Right renal cortex interstitium (tissue), 3 donors: Measurements from ENCODE around the gene INPP5A. TPM values are rescaled to one million over a fixed set of nuclear protein-coding genes. Genes with fewer than 3 reads are reported as not detected.
"Not testable (repeated sequence)": the region's sequence is repeated elsewhere in the genome, so short reads cannot be mapped to it uniquely, and the experiment has no call there.

ENCODE experiments used
- DNase-seq, 3 donors: peaks; one replicate each; pipeline ENCODE4 v3.0.0-alpha.2; 2013; ENCODE audit warnings: low read depth in 3 of 3, low spot score in 2 of 3
- polyA plus RNA-seq, 3 donors: library from polyadenylated mRNA; unstranded; fragments of 120-200 nt; gene quantifications; one replicate each; pipeline ENCODE4 v1.2.1, GENCODE V29; 2013; ENCODE audit not compliant: insufficient read length in 3 of 3

Gene INPP5A
- polyA plus RNA-seq, 3 donors = 35.1 to 36.4 (median 35.4) TPM

DNA sequence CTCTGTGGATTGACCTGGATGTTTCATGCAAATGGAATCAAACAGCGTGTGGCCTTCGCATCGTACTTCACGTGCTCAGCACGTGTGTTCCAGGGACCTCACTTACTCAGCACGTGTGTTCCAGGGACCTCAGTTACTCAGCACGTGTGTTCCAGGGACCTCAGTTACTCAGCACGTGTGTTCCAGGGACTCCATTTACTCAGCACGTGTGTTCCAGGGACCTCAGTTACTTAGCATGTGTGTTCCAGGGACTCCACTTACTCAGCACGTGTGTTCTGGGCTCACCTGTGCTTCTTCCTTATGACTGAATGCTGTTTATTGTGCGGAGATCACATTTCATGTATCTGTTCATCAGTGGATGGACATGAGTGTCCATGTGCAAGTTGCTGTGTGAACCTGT lies 22.0 kb downstream of the INPP5A start:
- no peak for DNase-seq

DNA sequence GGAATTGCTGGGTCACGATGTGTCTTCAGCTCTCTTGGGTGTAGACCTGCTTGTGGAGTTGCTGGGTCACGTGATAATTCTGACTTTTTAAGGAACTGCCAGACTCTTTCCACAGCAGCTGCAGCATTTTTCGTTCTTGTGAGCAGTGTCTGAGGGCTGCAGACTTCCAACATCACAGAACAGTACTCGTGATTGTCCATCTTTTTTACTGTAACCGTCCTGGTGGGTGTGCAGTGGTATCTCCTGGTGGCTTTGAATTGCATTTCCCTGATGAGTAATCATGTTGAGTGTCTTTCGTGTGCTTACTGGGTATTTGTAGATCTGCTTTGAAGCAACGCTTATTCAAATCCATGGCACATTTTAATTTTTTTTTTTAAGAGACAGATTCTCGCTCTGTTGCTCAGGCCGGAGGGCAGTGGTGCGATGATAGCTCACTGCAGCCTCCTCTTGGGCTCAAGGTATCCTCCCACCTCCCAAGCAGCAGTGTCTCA lies 22.7 kb downstream of the INPP5A start:
- DNase-seq = no peak

DNA sequence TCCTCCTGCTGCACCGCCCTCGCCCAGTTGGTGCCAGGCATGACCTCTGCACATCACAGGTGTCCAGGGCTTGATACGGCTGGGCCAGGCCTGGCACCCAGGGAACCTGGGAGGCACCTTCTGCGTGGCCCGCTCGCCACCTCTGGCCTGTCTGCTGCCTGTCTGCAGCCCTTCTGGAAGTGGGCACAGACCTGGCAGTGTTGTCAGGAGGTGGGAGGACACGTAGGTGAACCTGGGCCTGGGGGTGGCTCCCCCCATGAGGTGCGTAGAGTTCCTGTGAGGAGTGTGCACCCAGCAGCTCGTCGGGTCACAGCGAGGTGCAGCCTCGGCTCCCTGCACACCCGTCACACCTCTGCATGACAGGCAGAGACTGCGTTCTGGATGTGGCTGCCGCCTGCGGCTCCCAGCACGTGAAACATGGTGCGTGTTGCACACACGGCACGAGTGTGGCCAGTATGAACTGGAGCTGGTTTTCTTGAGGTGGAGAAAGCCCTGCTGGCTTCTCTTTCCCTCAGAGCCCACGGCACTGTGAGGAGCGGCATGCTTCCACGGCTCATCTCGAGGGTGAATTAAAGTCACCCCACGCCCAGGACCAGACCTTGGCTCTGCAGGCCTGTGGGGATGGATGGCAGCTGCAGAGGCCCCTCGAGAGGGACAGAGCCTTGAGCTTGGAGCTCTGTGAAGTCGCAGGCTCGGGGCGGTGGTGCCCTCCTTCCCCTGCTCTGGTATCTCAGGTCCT lies 24.8 kb downstream of the INPP5A start:
- DNase-seq = no peak

DNA sequence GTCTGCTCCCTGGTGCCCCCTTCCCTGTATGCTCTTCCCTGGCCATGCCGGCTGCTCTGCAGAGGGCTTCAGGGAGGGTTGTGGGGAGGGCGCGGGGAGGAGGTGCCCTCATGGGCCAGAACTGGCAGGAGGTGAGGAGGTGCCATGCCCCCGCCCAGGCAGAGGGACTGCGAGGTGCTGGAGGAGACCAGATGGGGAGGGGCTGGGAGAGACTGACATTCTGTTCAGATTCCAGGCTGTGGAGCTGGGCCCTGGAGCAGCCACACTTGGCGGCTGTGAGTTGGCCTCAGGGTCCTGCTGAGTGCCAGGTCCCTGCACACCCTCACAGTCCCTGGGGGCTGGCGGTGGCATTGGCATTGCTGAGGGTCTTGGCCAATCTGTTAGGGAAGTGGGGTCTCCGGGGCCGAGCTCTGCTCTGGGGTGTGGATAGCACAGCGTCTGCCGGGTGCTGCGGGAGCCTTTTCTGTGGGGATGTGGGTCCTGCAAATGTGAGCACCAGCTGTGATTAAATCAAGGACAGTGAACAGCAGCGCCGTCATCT lies 25.4 kb downstream of the INPP5A start:
- no peak for DNase-seq

DNA sequence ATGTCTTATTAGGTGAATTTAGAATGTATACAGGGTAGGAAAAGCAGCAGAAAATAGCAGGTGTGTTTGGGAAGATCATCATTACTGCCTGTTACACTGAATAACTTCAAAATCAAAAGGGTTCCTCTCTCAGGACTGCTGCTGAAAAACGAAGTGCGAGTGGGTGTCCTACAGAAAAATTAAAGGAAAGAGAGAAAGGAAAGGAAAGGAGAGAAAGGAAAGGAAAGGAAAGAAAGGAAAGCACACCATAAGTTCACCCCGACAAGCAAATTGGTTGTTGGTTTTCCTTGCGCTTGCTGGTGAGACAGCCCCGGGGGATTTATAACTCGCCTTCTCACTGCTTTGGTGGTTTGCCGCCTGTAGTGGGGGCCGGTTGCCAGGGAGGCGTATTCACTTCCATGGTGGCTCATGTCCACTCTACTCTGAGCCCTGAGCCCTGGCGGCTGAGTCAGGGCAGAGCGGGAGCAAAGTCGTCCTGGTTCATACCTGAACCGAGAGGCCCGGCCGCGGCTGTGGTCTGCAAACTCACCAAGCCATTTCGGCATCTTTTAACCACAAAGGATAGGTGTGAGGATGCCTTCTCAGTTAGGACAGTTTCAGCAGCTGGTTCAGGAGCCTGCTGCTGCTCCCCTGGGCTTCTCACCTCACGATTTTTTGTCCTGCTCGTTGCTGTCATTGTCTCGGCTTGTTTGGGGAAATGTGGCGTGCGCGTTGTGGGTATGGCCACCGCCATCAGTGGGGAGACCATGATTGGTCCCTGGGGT lies 26.1 kb downstream of the INPP5A start:
- DNase-seq = no peak

DNA sequence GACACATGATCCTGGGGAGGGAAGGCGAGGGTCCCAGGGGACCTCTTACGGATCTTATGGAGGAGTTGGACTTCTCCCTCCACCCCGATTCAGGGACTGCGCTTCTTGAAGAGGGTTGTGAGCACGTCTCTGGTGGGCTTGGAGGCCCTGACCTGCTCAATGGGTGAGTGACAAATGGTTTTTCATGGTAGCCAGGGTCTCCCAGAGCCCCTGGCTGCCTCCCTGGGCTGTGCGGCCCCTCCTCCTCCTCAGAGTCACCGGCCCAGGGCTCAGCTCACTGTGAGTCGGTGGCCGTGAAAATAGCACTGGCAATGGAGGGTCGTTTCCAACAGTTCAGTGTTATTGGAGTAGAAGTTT lies 26.6 kb downstream of the INPP5A start:
- DNase-seq = no peak

DNA sequence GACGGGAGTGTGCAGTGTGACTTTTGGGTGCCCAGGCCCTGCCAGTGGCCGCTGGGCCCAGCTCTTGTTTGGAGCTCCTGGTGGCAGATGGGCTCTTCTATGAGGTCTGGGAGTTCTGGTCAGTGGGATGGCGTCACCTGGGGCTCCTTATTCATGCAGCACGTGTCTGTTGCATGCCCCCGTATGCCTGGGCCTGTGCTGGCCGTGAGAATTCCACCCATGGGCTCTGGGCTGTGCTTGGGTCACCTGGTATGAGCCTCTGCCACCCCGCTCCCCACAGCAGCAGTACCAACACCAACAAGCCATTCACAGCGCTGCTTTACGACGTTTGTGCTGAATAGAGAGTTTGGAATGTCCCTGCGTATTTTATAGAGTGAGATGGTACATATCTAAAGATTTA lies 27.1 kb downstream of the INPP5A start:
- no peak for DNase-seq

DNA sequence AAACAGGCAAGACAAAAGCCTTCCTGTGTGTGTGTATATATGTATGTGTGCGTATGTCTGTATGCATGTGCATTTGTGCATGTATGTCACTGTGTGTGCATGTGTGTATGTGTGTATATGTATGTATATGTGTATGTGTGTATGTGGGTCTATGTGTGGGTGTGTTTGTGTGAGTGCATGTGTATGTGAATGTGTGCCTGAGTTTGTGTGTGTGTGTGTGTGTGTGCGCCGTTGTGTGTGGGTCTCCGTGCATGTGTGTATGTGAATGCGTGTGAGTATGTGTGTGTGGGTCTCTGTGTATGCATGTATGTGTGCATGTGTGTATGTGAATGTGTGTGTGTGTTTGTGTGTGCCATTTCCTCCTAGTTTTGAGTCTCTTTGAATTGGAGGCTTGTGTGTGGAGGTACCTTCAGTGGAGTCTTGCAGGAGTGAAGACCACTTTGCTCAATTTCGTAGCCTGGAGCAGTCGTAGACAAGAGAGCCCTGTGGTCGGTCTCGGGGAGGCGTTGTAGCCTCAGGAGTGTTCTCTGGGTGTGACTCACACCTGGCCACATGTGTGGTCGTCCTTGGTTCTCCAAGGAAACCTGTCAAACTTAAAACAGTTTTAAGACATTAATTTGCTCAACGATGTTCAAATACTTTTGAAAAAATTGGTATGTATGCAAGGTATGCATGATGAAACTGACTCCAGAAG lies 28.1 kb downstream of the INPP5A start:
- no peak for DNase-seq

DNA sequence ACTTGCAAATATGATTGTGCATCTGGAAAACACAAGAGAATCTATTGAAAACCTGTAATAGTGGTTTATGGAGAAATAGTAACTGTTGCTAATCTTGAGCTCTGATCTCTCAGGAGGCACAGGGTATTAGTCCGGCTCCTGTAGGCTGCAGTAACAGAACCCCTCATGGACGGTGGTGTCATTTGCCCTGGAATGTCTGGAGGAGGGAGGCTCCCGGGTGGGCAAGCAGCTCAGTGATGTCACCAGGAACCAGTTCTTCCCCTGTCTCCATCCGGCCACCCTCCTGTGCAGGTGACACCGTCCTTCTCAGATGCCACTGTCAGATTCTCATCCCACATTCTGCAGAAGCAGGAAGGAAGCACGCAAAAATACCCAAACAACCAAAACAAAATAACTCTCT lies 29.3 kb downstream of the INPP5A start:
- DNase-seq = no peak

DNA sequence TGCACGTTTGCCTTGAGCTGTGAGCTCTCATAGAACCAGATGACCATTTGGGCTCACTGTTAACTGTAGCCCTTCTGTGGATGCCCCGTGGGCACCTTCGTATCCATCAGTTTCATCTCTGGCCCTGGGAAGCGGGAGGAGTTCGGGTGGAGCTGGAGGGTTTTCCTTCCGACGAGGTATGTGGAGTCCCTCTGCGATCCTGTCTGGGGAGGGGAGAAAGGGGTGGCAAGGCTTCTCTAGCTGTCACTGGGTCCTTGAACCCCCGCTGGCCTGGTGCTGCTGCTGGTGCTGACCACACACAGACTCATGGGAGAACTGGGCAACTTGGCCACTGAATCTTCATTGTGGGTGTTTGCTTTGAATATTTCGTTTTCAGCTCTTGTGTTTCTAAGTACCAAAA lies 32.7 kb downstream of the INPP5A start:
- no peak for DNase-seq

DNA sequence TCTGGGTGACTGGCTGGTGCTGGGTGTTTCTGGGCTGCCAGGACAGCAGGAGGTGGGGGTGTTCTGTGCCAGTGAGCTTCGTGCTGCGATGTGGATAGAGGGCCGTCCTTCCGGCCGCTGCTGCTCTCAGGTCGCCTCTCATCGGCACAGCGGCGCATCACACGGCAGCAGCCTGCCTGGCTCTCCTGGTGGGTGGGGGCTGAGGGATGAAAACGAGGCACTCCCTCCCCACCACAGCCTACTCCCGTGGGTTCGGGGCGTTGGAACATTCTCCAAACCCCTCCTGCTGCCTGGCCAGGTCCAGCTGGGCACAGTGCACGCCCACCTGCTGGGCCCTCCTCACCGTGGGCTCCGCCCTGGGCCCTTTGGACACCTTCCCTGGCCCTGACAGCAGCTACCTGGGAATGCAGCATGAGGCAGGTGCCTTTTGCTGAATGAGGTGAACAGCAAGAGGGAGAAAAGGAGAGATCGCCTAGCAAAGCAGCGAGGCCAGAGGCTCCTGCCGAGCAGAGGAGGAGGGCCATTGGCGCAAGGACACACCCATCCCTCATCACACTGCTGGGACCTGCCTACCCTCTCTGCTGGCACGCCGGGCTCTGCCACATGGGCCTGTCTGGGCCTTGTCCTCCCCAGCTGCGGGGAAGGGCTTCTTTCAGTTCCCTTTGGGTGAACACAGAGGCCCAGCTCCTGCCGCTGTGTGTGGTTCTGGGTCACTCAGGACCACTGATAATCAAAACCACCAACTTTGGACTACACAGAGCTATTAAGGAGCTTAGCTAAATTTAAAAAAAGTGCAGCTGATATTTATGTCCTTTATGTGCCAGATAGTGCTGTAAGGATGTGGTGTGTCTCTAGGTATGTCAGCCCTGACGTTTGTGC lies 33.4 kb downstream of the INPP5A start:
- DNase-seq = no peak

DNA sequence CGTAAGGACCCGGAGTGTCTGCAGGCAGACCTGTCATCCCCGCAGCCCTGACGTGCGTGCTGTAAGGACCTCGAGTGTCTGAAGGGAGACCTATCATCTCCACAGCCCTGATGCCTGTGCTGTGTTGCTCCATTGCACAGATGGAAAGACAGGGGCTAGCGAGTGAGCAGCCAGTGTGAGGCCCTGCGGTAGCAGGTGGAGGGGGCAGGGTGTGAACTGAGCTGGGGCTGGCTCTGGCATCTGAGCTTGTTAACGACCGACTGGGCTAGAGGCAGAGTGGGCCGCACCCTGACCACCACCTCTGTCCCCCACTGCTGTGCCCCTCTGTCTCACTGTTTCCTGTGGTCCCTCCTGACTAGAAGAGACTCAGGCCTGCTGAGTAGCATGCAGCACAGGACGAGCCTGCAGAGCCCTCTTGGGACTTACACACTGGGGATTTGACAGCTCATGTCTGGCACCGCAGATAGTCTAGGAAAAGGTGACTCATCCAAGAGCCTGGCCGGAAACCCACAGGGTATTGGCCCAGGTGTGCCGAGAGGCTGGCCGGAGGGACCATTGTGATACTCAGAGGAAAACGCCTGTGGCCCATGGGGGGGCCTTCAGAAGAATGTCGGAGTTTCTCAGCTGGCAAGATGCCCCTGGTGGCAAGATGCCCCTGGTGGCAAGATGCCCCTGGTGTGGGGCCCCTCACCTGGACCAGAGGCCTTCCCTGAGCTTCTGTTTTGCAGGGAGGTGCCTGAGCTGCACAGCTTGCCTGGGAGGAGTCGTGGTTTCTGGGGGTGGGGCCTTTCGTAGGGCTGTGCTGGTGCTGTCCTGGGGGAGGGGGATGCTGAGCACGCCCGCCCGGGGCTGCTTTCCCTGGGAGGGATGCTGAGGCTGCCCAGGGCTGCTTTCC lies 34.3 kb downstream of the INPP5A start:
- DNase-seq = no peak

DNA sequence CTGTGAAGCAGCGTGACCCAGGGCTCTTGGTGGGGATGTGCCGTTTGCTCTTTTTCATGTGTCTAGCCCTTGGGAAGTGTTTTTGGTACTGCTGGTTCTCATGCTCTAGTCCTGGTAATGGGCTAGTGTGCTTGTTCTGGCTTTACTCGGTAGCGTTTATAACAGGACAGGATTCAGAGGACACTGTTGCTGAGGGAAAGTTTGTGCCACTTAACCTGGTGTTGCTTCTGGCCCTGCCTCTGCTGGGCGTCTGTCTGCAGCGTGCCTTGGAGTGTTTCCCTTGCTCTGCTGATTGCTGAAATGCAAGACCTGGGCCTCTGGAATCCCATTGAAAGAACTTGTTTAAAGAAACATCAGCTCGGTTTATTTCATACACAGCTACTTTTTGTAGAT lies 35.0 kb downstream of the INPP5A start:
- no peak for DNase-seq

DNA sequence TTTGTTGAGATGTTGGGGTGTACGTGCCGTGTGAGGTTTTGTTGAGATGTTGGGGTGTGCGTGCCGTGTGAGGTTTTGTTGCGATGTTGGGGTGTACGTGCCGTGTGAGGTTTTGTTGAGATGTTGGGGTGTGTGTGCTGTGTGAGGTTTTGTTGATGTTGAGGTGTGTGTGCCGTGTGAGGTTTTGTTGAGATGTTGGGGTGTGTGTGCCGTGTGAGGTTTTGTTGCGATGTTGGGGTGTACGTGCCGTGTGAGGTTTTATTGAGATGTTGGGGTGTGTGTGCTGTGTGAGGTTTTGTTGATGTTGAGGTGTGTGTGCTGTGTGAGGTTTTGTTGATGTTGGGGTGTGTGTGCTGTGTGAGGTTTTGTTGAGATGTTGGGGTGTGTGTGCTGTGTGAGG lies 35.4 kb downstream of the INPP5A start:
- not testable (repeated sequence) for DNase-seq

DNA sequence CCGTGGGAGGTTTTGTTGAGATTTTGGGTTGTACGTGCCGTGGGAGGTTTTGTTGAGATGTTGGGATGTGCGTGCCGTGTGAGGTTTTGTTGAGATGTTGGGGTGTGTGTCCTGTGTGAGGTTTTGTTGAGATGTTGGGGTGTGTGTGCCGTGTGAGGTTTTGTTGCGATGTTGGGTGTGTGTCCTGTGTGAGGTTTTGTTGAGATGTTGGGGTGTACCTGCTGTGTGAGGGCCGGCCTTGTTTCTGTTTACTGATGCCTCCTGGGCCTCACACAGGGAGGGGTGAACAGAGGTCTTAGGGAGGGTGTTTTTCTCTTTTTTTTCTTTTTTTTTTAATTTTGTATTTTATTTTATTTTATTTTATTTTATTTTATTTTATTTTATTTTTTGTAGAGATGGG lies 36.7 kb downstream of the INPP5A start:
- DNase-seq = no peak

DNA sequence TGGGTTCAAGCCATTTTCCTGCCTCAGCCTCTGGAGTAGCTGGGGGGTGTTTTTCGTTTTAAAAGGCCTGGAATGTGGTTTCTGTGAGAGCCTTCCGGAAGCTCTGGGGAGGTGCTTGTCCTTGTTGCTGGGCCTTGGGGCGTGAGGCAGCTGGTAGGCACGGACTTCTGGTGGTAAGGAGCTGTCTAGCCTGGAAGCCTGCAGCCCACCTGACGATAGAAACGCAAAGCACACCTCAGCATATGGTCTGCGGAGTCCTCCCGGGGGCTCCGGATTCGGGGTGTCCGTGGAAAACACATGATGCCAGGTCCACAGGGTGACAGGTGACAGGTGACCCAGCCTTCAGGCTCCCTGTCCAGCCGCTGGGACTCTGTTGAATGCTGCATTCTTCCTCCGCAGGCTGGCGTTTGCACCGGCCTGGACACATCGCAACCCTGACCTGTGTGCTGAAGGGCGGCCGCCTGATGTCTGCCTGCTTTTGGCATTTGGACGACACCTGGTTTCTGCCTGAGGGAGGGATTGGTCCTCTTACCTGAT lies 37.3 kb downstream of the INPP5A start:
- no peak for DNase-seq

DNA sequence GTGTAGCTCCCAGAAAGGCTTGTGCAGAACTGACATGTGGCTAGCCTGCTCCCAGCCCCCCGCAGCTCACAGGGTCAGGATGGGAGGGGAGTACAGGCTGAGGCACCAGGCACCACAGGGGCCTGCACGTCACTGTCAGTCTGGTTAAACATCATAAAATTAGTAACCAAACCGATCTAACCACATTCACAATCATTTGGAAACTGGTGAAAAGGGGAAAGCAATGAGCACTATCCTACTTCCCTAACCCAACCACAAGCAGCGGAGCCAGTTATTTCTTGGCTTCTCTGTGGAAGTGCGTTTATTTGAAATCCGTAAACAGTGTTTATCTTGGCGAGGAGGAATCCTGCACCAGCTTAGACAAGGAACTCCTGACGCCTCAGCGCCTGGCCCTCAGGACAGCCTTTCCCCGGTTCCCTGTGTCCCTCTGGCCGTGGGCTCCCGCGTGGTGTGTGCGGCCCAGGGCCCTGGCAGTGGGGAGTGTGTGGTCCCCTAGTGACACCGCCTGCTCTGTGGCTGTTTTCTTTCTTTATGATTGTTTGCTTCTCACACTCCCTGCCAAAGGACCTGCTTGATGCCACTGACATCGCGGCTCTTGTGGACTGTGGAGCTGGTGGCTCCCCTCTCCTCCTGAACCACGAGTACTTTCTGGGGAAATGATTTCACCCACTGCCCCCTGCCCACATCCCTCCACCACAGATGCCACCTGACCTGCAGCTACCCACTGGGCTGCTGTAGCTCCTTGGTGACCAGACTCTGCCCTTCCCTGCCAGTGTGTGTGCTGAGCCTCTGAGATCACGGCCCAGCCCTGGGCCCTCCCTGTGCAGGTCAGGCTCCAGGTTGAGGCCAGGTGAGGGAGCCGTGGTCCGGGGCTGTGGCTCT lies 38.0 kb downstream of the INPP5A start:
- DNase-seq = no peak

DNA sequence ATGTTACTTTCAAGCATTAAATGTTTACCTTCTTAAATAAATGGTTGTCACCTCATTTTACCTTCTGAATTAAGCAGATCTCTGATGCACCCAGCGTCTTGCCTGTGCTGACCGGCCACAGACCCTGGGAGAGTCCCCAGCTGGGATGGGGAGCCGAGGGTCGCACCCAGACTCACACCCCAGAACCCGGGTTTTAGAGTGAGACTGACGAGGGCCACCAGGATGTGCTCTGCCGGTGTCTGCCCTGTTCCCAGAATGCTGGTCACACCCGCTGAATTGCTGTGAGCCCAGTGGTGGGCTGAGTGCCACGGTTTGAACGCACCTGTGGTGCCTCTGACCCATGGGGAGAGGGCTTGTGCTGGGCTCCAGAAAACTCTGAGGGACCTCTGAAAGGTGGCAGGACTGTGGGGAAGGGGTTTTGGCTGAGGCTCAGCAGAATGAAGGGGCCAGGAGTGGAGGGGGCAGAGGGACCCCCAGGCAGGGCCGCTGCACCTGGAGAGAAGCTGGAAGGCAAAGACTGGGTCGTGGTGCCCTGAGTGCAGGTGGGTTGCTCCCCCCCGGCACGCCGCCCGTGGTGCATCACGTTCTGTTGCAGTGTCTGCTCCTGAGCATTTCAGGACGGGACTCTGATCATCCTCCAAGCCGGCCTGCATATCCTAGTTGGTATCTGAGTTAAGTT lies 39.2 kb downstream of the INPP5A start:
- no peak for DNase-seq
